GM19238 (cell line): ENCODE measurements around the gene PRG3.
"Not testable (repeated sequence)": the region's sequence is repeated elsewhere in the genome, so short reads cannot be mapped to it uniquely, and the experiment has no call there.

Experiments used
- DNase-seq: peaks from one replicate; pipeline ENCODE4 v3.0.0; 2011; ENCODE audit warnings: low spot score; ENCODE audit not compliant: insufficient read length

PRG3 gene

DNA sequence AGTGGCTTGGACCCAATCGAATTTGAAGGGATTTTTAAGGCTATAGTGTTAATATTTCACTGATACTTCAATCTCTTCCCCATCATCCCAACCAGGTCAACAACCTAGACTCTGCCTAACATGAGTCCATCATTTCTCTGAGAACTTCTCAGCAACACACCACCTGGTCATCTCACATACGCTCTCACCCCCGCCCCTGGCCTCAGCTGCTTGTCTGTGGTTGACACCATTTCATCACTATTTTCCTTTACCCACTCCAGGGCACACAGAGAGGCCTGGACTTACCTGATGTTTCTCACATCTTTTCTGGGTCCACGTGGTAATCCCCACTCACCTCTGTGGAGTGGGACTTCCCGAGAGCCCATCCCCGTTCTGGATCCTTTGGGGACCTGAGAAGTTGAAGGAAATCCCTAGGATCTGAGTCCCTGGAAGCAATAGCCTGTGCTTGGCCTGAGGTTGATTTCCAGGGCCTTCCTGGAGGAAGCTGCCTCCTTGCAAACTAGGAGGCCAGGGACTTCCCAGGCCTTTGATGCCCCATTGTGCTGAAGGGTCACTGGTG is 39.6 kb downstream of the PRG3 start:
- DNase-seq, result no peak

- DNase-seq, result no peak
These were observed 40.8 kb downstream of the PRG3 start for GRCh38 chr11:57340039-57340615.

DNA sequence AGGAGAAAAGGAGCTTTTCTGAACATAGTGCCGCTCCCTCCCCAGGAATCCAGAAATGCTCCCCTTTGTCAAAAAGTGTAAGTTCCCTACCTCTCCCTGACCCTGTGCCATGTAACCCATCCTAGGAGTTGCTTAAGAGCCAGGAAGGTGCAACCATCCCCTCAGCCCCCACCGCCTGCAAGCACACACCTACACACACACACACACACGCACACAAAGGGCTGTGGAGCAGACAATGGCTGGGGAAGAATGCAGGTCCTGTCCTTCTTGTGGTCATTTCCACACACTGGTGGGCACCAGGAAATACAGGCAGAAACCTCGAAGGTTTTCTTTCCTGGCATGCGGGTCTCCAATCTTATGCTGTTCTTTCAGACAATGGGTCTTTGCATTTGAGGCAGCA is 41.6 kb downstream of the PRG3 start:
- no peak for DNase-seq

DNA sequence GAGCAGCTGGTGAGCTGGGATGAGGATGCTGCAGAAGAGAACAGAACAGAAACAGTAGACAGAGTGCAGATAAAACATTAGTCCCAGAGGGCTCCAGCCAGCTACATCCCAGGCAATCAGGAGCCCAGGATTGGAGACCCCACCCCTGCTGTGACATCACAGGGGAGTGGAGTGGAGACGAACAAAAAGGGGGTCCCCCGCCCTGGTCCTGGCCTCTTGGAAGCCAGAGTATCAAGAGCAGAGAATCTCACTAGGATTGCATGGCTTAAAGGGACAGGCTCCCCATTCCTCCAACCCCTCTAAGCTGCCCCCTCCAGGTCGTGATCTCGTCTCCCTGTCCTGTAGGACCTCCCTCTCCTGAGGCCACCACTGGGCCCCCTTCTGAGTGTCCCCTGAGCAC is 42.8 kb downstream of the PRG3 start, which contains the start of gene P2RX3:
Gene P2RX3 (plus strand): TSS at position 211 of the 400 bp plus-strand sequence. CDS start 199 bp downstream, outside the sequence.
- no peak for DNase-seq

GRCh38 chr11:57336856-57337255 is 44.1 kb downstream of the PRG3 start:
- not testable (repeated sequence) for DNase-seq

DNA sequence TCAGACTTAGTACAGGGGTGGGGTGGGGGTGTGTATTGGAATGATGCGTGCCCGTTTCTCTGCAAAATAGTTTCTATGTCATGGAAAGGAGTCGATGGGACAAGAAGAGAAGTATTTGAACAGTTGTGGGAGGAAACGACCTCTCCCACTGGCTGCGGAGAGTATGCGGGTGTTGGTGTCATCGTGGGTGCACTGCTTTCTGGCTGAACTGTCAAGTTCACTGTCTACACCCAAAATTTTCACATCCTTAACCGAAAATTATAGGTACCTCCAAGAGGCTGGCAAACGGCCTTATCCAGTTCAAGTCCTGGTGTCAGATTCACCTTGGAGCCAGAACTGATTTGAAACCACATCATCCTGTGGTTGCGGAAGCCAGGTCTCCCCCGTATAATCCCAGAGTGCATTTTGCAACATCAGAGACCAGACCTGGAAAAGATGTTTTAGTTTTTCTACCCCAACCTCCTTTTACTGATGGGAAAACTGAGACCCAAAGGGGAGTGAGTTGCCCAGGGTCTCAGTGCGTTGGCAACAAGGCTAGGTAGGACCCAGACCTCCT is 44.8 kb downstream of the PRG3 start:
- DNase-seq, result no peak

DNA sequence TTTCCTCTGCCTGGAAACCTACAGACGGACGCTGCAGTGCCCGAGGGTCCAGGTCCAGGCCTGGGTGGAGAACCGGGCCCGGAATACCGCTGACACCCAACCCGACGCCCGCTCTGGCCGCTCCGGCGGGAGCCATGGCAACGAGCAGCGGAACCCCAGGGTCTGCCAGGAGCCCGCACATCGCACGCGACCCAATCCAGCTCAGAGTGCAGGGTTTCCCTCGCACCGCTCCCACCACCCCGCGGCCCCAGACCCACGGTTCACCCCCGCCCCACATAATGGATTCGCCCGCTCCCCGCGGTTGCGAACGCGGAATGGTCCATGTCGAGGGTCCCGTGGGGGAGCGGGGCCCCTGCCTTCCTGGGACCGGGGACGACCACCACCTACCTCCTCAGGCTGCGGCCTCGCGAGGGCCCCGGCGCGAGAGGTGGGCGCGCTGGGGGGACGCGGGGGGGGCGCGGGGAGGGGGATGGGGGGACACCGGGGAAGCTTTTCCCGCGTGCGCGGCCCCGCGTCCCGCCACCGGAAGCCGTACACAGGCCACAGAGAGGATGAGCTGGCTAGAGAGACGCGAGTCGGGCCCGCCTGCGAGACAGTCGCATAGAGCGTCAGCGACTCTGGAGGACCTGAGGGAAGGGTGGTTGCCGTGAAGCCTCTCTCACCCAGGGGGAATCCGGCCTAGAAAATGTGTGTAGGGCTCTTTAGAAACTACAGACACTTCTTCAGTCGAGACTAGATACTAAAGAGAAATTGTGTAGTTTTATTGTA is 45.4 kb downstream of the PRG3 start, which contains the start of gene SSRP1:
Gene SSRP1 (minus strand): TSS at position 550 of the 768 bp plus-strand sequence. CDS start 771 bp downstream, outside the sequence.
- DNase-seq, result peak; percentile 96

GRCh38 chr11:57335023-57335342 is 46.0 kb downstream of the PRG3 start:
- DNase-seq, result no peak

- no peak for DNase-seq
These were observed 48.1 kb downstream of the PRG3 start for GRCh38 chr11:57332694-57333440.

GRCh38 chr11:57331720-57332119 is 49.2 kb downstream of the PRG3 start:
- DNase-seq, result no peak

- DNase-seq, result no peak
These were observed 50.9 kb downstream of the PRG3 start for GRCh38 chr11:57330029-57330428.

DNA sequence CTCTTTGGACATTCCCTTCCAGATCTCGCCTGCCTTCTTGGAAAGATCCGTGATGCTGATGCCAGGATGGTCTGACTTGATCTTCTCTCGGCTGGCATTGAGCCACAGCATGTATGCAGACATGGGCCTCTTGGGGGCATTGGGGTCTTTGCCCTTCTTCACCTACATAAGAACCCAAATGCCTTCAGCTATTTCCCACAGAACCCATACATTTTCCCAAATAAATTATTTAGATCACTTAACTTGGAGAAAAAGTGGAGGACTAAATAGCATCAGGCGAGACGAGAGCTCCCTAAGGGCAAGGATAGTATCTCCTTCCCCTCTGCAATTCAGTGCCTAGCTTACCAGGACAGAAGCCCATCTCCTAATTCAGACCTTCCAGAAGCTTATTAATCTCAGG is 53.2 kb downstream of the PRG3 start:
- no peak for DNase-seq
